Esophagus squamous epithelium (tissue), 5 donors: Measurements from ENCODE around the gene SMU1. TPM values are rescaled to one million over a fixed set of nuclear protein-coding genes. Genes with fewer than 3 reads are reported as not detected.
A peak's percentile ranks its signal among the peaks of the same experiment; 100 is the strongest.

Experiments
- DNase-seq: peaks from one replicate; lab custom pipeline; 2025; lab: John Stamatoyannopoulos, UW
- H3K27ac ChIP-seq, 4 donors: fragments of 200-600 bp; sonication (generic); one replicate each; pipeline ENCODE4 v1.5.1; 2016 to 2019; ENCODE audit warnings: mild to moderate bottlenecking in 1 of 4
- H3K27me3 ChIP-seq, 4 donors: fragments of 200-600 bp; sonication (generic); 1 replicate in 3 of 4; 2 replicates in 1 of 4; pipeline versions ENCODE4 v1.5.1 to v1.6.0; 2017 to 2021; ENCODE audit warnings: antibody characterized with exemption in 1 of 4
- H3K36me3 ChIP-seq, 3 donors: fragments of 200-600 bp; sonication (generic); one replicate each; pipeline ENCODE4 v1.5.1; 2016 to 2019
- H3K4me1 ChIP-seq, 3 donors: fragments of 200-600 bp; sonication (generic); one replicate each; pipeline ENCODE4 v1.5.1; 2017 to 2019
- H3K4me3 ChIP-seq, 4 donors: fragments of 200-600 bp; sonication (generic); 1 replicate in 3 of 4; 2 replicates in 1 of 4; pipeline ENCODE4 v1.5.1; 2016 to 2019; ENCODE audit warnings: mild to moderate bottlenecking in 2 of 4, moderate library complexity in 1 of 4
- H3K9me3 ChIP-seq, 3 donors: fragments of 200-600 bp; sonication (generic); one replicate each; pipeline ENCODE4 v1.5.1; 2016 to 2019
- CTCF ChIP-seq, 6 experiments: fragments of 450-650 bp in 4 of 6; fragments of 200-600 bp in 2 of 6; sonication (generic) in 2 of 6; IDR thresholded peaks; one replicate each; pipeline ENCODE4 v1.5.1; 2016 to 2019; ENCODE audit warnings: antibody characterized with exemption in 6 of 6, mild to moderate bottlenecking in 4 of 6, moderate library complexity in 4 of 6
- POLR2A ChIP-seq, 4 donors: fragments of 450-650 bp; IDR thresholded peaks; one replicate each; pipeline ENCODE4 v1.6.1; 2017; ENCODE audit warnings: antibody characterized with exemption in 4 of 4, mild to moderate bottlenecking in 4 of 4, moderate library complexity in 3 of 4
- WGBS, 2 donors: methylation state at CpG; one replicate each; pipeline ENCODE4 v1.1.5; 2018; 5-methylcytosine and 5-hydroxymethylcytosine counted together
- intact Hi-C: fragments of 100-400 bp; cut with DNase I; formaldehyde crosslinking; loops from one replicate; pipeline ENCODE4 v1.15.0; 2022
- total RNA-seq, 4 donors: library from RNA; depleted of rRNA; stranded (reverse); fragments of >200 nt; gene quantifications; one replicate each; pipeline ENCODE4 v1.1.0, GENCODE V29; 2016
- donor health status: DM: yes; HTN: yes; CAD: no.

SMU1 gene
- total RNA-seq, 4 donors from 2014 or later = 9.4 to 19.1 (median 13.6) TPM

- Histone ChIP-seq H3K27ac (peak overlapping the region in 1 of 4 donors; percentile 11), H3K4me1 (peaks cover 9 to 47% (median 28%) of the 10 kb centered on the region in 3 donors), H3K36me3 (peaks cover 0 to 37% (median 0%) of the 10 kb centered on the region in 3 donors), H3K27me3 (no peaks in the 10 kb centered on the region), H3K9me3 (no peaks in the 10 kb centered on the region), H3K4me3 (no peak overlapping the region)
- DNase-seq = no peak
- TF ChIP-seq CTCF (IDR thresholded peaks at IDR 0.05) (no peak), POLR2A (IDR thresholded peaks at IDR 0.05) (no peak)
- 68 to 83% methylated on average over 7 of the region's 7 CpGs for WGBS, 2 donors
- intact Hi-C loops = no loop called here
These were observed 53.7 kb downstream of the SMU1 start for GRCh38 chr9:33022755-33023154.

GRCh38 chr9:33022303-33022702, 54.2 kb downstream of the SMU1 start:
- Histone ChIP-seq H3K4me3 (no peak overlapping the region), H3K4me1 (peaks cover 9 to 42% (median 24%) of the 10 kb centered on the region in 3 donors), H3K9me3 (no peaks in the 10 kb centered on the region), H3K36me3 (peaks cover 0 to 35% (median 0%) of the 10 kb centered on the region in 3 donors), H3K27ac (peak overlapping the region in 1 of 4 donors; percentile 11), H3K27me3 (no peaks in the 10 kb centered on the region)
- TF ChIP-seq CTCF (IDR thresholded peaks at IDR 0.05) (no peak), POLR2A (IDR thresholded peaks at IDR 0.05) (no peak)
- DNase-seq = no peak
- intact Hi-C loops = no loop called here
- 65 to 78% methylated on average over 3 of the region's 3 CpGs for WGBS, 2 donors

GRCh38 chr9:33019797-33020196, 56.7 kb downstream of the SMU1 start:
- Histone ChIP-seq H3K9me3 (no peaks in the 10 kb centered on the region), H3K36me3 (peaks cover 0 to 30% (median 0%) of the 10 kb centered on the region in 3 donors), H3K27ac (no peak overlapping the region), H3K4me1 (peaks cover 4 to 28% (median 12%) of the 10 kb centered on the region in 3 donors), H3K4me3 (no peak overlapping the region), H3K27me3 (no peaks in the 10 kb centered on the region)
- DNase-seq = no peak
- TF ChIP-seq POLR2A (IDR thresholded peaks at IDR 0.05) (no peak), CTCF (IDR thresholded peaks at IDR 0.05) (no peak)
- intact Hi-C loops = no loop called here
- 97 to 100% methylated on average over 9 to 17 of the region's 25 CpGs for WGBS, 2 donors

- H3K27me3 ChIP-seq = no peaks in the 10 kb centered on the region
- peaks cover 0 to 7% (median 0%) of the 10 kb centered on the region in 3 donors for H3K4me1 ChIP-seq
- no peaks in the 10 kb centered on the region for H3K9me3 ChIP-seq
- DNase-seq = no peak
- no peak overlapping the region for H3K27ac ChIP-seq
- H3K4me3 ChIP-seq = no peak overlapping the region
- H3K36me3 ChIP-seq = peaks cover 0 to 30% (median 0%) of the 10 kb centered on the region in 3 donors
- no peak for TF ChIP-seq POLR2A (IDR thresholded peaks at IDR 0.05)
- TF ChIP-seq CTCF (IDR thresholded peaks at IDR 0.05) = no peak
- 80 to 88% methylated on average over 5 of the region's 6 CpGs for WGBS, 2 donors
- intact Hi-C loops = no loop called here
These were observed 59.0 kb downstream of the SMU1 start for GRCh38 chr9:33017283-33018041.

GRCh38 chr9:33014665-33015014, 61.8 kb downstream of the SMU1 start:
- 100% methylated on average over 1 of the region's 1 CpG for WGBS, 2 donors
- TF ChIP-seq POLR2A (IDR thresholded peaks at IDR 0.05) = no peak
- TF ChIP-seq CTCF (IDR thresholded peaks at IDR 0.05) = no peak
- Histone ChIP-seq H3K4me1 (no peaks in the 10 kb centered on the region), H3K4me3 (no peak overlapping the region), H3K36me3 (peaks cover 0 to 13% (median 0%) of the 10 kb centered on the region in 3 donors), H3K27ac (no peak overlapping the region), H3K9me3 (no peaks in the 10 kb centered on the region), H3K27me3 (no peaks in the 10 kb centered on the region)
- intact Hi-C loops = no loop called here
- no peak for DNase-seq
